NK-92 (cell line): ENCODE measurements around the gene SPOCK3.

Experiments used
- DNase-seq: peaks from one replicate; lab custom pipeline; 2025; ENCODE audit not compliant: unreplicated experiment; lab: John Stamatoyannopoulos, UW

The SPOCK3 gene

GRCh38 chr4:166688835-166689234 lies 545.5 kb downstream of the SPOCK3 start:
- DNase-seq = no peak

- no peak for DNase-seq
Measured at GRCh38 chr4:166687828-166688227, 546.5 kb downstream of the SPOCK3 start.
